Measurements from ENCODE around the gene FAM221B.

GRCh38 chr9:35854091-35854762, 25.7 kb upstream of the FAM221B start:
- TF ChIP-seq CREB1 (IDR thresholded peaks at IDR 0.05) (no peak), CREB1 (CRISPR knock-in tag; IDR thresholded peaks at IDR 0.05) (no peak), CXXC5 (CRISPR knock-in tag; IDR thresholded peaks at IDR 0.05) (no peak), FOS (IDR thresholded peaks at IDR 0.05; ENCODE audit: extremely low read depth, insufficient read length) (no peak), MAX (CRISPR knock-in tag; IDR thresholded peaks at IDR 0.05) (no peak), STAT6 (CRISPR knock-in tag; IDR thresholded peaks at IDR 0.05) (no peak), MLLT1 (IDR thresholded peaks at IDR 0.05) (no peak), TRIM25 (IDR thresholded peaks at IDR 0.05; ENCODE audit: borderline replicate concordance) (no peak), IRF2 (CRISPR knock-in tag; IDR thresholded peaks at IDR 0.05) (no peak), POLR2A (conservative IDR thresholded peaks at IDR 0.05) (no peak), CHD1 (IDR thresholded peaks at IDR 0.05; ENCODE audit: low read length) (no peak), CHD2 (IDR thresholded peaks at IDR 0.05; ENCODE audit: low read depth, low read length) (no peak), PBX2 (CRISPR knock-in tag; IDR thresholded peaks at IDR 0.05; ENCODE audit: low read depth) (no peak), PBX2 (tag; conservative IDR thresholded peaks at IDR 0.05; ENCODE audit: low read depth) (no peak), NCOA4 (IDR thresholded peaks at IDR 0.05; ENCODE audit: partially characterized antibody) (no peak)

All from K562 (cell line).